ENCODE data around the gene GNPNAT1. TPM values are rescaled to one million over a fixed set of nuclear protein-coding genes. Genes with fewer than 3 reads are reported as not detected.

GNPNAT1 gene
- total and polyA plus RNA-seq, 10 donors, result 3.4 to 12.6 (median 8.4) TPM

DNA sequence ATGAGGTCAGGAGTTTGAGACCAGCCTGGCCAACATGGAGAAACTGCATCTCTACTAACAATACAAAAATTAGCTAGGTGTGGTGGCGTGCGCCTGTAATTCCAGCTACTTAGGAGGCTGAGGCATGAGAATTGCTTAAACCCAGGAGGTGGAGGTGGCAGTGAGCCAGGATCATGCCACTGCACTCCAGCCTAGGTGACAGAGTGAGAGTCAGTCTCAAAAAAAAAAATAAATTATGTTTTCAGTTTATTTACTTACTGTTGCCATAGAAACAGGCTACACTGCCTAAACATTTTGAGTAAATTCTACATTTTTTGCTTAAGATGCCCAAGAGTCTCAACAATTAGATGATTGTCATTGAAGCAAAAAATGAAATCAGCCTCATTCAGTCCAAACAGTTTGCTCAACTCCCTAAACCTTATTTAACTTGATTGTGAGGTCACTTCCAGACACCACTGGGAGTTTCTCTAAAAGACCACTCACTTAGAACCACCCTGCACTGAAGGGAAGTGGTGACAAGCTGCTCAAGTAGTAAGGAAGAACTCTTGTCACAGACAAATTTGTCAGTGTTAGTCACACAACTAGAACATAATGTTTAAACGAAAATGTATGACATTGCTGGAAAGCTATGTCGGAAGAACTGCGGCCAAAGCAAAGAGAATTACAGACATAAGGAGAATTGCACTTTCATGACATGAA, 9.8 kb upstream of the GNPNAT1 start:
- Histone ChIP-seq H3K4me3 (no peak overlapping the region), H3K9me3 (peaks cover 0 to 14% (median 0%) of the 10 kb centered on the region in 8 donors), H3K4me1 (peaks cover 0 to 10% (median 0%) of the 10 kb centered on the region in 6 donors), H3K27me3 (replicated peaks in 1 of 7) (no peaks in the 10 kb centered on the region), H3K36me3 (no peaks in the 10 kb centered on the region), H3K27ac (peak overlapping the region in 5 of 8 donors; percentile 19 to 60 (median 42))
- intact Hi-C loops (cut with DNase I; ENCODE audit: low total_unique reads), result no loop called here
- DNase-seq, result no peak
- WGBS, 5 donors, result 61 to 65% (median 61%) methylated on average over 5 of the region's 5 CpGs
- no peak for TF ChIP-seq CTCF (IDR thresholded peaks at IDR 0.05 in 8 of 11, conservative IDR thresholded peaks at IDR 0.05 in 3 of 11)
- TF ChIP-seq POLR2AphosphoS5 (IDR thresholded peaks at IDR 0.05), result no peak
- TF ChIP-seq POLR2A (IDR thresholded peaks at IDR 0.05), result no peak

DNA sequence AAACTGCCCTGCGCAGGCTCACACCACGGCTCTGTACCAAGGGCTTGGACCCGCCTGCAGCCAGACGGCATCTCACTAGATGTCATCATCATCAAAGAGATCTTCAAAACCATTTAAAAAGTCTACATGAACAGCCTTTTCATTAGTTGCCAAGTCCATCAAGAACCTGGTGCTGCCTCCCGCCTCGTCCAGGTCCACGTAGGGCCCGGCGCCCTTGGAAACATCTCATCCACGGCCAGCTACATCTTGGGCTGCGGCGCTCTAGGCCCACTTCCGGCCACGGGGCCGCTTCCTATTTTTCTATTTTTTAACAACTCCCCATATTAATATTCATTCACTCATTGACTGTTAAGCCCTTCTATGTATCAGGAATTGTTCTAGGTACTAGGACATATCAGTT, 7.4 kb upstream of the GNPNAT1 start:
- TF ChIP-seq CTCF (IDR thresholded peaks at IDR 0.05 in 8 of 11, conservative IDR thresholded peaks at IDR 0.05 in 3 of 11) (no peak), POLR2AphosphoS5 (IDR thresholded peaks at IDR 0.05) (no peak), POLR2A (IDR thresholded peaks at IDR 0.05) (no peak)
- H3K27ac ChIP-seq, result no peak overlapping the region

GRCh38 chr14:52797653-52798052, 6.2 kb upstream of the GNPNAT1 start:
- intact Hi-C loops (cut with DNase I; ENCODE audit: low total_unique reads), result no loop called here
- 47 to 70% (median 51%) methylated on average over 3 of the region's 3 CpGs for WGBS, 5 donors
- Histone ChIP-seq H3K36me3 (no peaks in the 10 kb centered on the region), H3K4me1 (peaks cover 0 to 10% (median 0%) of the 10 kb centered on the region in 6 donors), H3K27ac (no peak overlapping the region), H3K4me3 (no peak overlapping the region), H3K9me3 (peaks cover 0 to 14% (median 0%) of the 10 kb centered on the region in 8 donors), H3K27me3 (replicated peaks in 1 of 7) (no peaks in the 10 kb centered on the region)
- DNase-seq, result no peak
- TF ChIP-seq POLR2AphosphoS5 (IDR thresholded peaks at IDR 0.05) (no peak), CTCF (IDR thresholded peaks at IDR 0.05 in 8 of 11, conservative IDR thresholded peaks at IDR 0.05 in 3 of 11) (no peak), POLR2A (IDR thresholded peaks at IDR 0.05) (no peak)

More for the DNA sequence above, 7.4 kb upstream of the GNPNAT1 start:
- WGBS, 5 donors, result 85 to 95% (median 88%) methylated on average over 15 of the region's 15 CpGs
- Histone ChIP-seq H3K4me3 (no peak overlapping the region), H3K9me3 (peaks cover 0 to 14% (median 0%) of the 10 kb centered on the region in 8 donors), H3K27me3 (replicated peaks in 1 of 7) (no peaks in the 10 kb centered on the region), H3K4me1 (peaks cover 0 to 10% (median 0%) of the 10 kb centered on the region in 6 donors), H3K36me3 (no peaks in the 10 kb centered on the region)
- intact Hi-C loops (cut with DNase I; ENCODE audit: low total_unique reads), result no loop called here
- no peak for DNase-seq

DNA sequence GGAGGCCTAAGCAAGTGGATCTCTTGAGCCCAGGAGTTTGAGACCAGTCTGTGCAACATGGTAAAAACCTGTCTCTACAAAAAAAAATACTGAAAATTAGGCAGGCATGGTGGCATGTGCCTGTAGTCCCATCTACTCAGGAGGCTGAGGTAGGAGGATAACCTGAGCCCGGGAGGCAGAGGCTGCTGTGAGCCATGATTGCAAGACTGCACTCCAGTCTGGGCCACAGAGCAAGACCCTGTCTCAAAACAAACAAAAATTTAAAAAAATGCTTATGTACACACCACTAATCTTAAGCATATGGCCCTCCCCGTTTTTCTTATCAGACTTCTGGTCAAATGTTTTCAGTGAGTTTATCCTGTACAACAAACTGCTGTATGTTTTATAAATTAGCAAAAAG, 1.7 kb upstream of the GNPNAT1 start:
- WGBS, 5 donors, result 78 to 90% (median 87%) methylated on average over 2 of the region's 2 CpGs
- Histone ChIP-seq H3K4me1 (peaks cover 8 to 37% (median 25%) of the 10 kb centered on the region in 6 donors), H3K36me3 (no peaks in the 10 kb centered on the region), H3K27ac (no peak overlapping the region), H3K27me3 (replicated peaks in 1 of 7) (no peaks in the 10 kb centered on the region), H3K4me3 (no peak overlapping the region), H3K9me3 (peaks cover 0 to 14% (median 0%) of the 10 kb centered on the region in 8 donors)
- intact Hi-C loops (cut with DNase I; ENCODE audit: low total_unique reads), result no loop called here
- no peak for DNase-seq
- TF ChIP-seq CTCF (IDR thresholded peaks at IDR 0.05 in 8 of 11, conservative IDR thresholded peaks at IDR 0.05 in 3 of 11) (no peak), POLR2AphosphoS5 (IDR thresholded peaks at IDR 0.05) (no peak), POLR2A (IDR thresholded peaks at IDR 0.05) (no peak)
